HG03432 (cell line): ENCODE results near the gene LRRFIP2.
"Not testable (repeated sequence)": the region's sequence is repeated elsewhere in the genome, so short reads cannot be mapped to it uniquely, and the experiment has no call there.

Experiments
- ATAC-seq: cut with Tn5 transposase; IDR thresholded peaks from one replicate; pipeline ENCODE4 v1.9.1; 2021; ENCODE audit warnings: mild to moderate bottlenecking, moderate library complexity; ENCODE audit not compliant: unreplicated experiment

LRRFIP2 gene

DNA sequence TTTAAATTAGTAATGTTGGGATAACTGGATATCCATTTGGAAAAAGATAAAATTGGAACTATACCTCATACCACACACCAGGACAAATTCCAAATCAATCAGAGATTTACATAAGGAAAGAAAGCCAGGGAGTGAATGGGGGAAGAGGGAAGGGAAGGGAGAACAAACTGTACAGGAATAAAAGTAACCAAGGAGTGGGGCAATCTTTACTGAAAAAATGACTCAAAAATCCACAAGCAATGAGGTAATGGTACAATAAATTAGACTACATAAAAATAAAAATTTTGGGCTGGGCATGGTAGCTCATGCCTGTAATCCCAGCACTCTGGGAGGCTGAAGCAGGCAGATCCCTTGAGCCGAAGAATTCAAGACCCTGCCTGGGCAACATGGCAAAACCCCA lies 98.4 kb downstream of the LRRFIP2 start:
- no peak for ATAC-seq

- no peak for ATAC-seq
Measured at GRCh38 chr3:37074178-37074577, 100.2 kb downstream of the LRRFIP2 start.

DNA sequence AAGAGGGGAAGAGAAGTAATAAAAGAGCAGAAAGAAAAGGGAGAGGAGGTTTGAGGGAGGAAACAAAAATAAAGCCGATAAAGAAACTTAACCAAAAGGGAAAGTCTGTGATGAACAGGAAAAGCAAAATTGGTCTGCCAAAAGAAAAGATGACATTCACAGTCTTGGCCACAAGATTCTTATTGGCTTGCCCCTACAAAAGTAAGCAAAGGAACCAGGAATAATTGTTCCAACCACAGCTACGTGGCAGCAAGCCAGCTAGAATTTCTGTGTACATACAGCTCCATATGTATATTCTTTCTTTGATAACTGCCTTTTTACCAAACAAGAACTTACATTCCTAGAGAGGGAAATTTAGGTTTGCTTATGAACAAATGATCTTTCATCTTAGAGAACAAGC lies 101.5 kb downstream of the LRRFIP2 start:
- no peak for ATAC-seq

GRCh38 chr3:37071921-37072320 lies 102.5 kb downstream of the LRRFIP2 start:
- no peak for ATAC-seq

DNA sequence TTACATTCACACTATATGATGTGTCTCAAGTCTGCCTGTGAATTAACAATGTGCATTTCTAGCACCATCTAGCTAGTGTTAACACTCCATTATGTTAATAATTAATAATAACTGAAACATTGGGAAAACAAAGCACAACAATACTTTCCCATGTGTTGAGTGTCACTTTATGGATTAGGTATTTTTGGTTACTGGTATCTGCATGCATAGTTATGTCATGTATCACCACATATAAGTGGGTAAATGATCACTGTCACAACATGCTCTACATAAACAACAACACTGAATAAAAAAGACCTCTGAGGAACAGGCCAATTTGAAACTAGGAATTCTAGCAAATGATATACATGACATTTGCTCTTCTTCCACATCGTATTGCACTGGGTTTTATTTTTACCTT lies 106.4 kb downstream of the LRRFIP2 start:
- ATAC-seq = no peak

GRCh38 chr3:37067577-37067976 lies 106.8 kb downstream of the LRRFIP2 start:
- no peak for ATAC-seq

DNA sequence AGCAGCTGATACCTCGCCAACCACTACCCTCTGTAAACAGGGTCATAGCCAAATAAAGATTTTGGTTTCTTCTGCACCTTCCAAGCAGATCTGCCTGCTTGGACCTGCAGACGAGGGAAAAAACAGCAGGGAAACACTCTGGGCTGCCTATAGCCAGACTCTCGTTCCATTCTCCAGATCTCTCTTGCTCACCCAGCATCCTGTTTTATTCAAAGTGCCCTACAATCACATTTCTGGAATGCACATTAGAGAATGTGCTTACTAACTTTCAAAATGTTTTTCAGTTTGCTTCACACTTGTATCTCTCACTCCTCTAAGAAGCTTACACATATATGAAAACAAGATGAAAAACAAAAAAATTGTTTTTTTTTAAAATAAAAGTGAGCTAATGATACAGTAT lies 109.6 kb downstream of the LRRFIP2 start:
- ATAC-seq = no peak

DNA sequence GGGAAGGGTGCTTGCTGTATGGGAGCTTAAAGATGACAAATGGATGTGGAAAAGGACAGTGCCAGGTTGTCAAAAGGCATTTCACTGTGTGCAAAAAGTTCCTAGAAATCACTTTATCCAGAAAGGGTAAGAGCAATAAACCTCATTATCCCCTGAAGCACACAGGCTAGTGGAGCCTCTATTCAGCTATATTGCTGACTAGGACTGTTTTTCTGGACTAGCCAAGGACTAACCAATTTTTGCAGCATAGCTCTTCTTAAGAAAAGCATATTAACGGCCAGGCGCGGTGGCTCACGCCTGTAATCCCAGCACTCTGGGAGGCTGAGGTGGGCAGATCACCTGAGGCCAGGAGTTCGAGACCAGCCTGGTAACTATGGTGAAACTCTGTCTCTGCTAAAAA lies 116.3 kb downstream of the LRRFIP2 start:
- ATAC-seq = no peak

DNA sequence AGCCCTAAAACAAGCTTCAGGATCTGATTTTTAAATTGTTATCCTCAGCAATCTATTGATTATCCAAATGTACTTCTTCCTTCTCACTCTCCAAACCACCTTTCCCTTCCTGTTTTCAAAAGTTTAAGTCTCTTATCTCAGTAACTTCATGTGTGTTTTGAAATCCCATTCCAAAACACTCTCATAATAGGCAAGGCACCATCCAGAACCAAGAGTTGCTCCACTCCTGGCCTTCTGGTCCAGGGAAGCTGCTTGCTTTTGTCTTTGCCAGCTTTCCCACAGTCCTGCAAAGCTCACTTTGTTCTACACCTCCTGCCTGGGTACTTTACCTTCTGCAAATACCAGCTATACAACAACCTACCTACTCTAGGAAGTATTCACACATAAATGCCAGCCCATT lies 117.6 kb downstream of the LRRFIP2 start:
- no peak for ATAC-seq

- ATAC-seq = not testable (repeated sequence)
Measured at GRCh38 chr3:37055077-37055476, 119.3 kb downstream of the LRRFIP2 start.

DNA sequence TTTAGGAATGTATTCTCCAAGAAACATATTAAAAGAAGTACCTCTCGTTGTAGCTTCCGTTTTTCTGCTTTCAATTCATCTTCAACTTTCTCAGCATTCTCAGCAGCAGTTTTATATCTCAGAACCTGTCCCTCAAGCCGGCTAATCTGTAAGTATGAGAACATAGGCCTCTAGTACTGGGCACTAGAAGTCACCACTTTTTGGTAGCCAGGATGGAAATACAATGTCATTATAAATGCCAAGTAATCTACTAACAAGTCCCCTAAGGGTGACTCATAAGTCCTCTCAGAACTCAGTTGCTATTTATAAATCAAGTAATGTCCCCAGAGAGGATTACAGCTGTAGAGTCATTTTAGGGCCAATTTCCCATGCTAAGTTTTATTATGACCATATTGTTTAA lies 120.0 kb downstream of the LRRFIP2 start:
- peak; percentile 92 for ATAC-seq

GRCh38 chr3:37053753-37054152 lies 120.6 kb downstream of the LRRFIP2 start:
- ATAC-seq = no peak

DNA sequence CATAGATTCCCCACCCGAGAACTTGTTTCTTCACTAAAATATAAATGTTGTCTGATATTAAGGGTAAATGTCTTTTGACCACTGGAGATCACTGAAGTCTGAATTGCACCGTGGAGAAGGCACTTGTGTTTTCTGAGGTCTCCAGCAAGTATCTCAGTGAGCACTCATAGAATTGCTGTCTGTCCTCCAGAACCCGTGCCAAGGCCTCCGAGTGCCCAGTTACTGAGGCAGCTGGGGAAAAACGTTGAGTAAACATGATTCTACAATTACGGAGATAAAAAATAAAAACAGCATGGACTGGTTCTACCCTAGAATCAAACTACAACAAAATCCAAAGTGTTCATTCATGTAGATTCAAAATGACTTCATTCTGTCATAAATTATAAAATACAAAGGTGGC lies 121.0 kb downstream of the LRRFIP2 start:
- ATAC-seq = no peak

DNA sequence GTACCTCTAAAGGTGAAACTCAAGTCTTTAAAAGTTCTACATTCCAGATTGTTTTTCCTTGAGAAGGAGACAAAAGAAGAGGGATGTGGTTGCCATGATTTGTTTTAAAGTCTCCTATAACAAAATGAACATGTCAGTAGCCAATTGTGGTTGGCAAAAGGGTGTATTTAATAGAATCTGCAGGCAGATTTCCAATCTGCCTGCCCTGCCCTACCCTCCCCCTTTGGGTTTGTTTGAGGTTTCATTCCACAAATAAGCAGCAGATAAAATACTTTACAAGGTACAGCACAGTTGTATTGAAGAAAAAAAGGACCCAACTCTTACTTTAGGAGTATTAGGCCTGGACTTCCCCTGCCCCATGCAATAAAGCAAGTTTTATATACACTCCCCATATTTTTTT lies 121.5 kb downstream of the LRRFIP2 start:
- ATAC-seq = no peak

DNA sequence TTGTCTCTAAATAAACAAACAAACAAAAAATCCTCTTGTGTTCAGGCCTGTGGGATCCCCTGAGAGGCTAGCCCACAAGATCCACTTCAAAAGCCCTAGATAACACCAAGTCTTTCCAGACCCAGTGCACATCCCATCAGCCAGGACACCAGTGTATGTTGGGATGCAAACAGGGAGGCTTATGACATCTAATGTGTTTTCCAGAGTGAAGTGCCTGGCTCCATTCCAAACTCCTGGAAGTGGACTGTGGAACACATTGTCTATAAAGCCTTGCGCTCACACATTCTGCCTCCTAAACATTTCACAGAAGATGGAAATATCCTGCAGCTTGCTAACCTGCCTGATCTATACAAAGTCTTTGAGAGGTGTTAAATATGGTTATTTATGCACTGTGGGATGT lies 124.1 kb downstream of the LRRFIP2 start:
- ATAC-seq = no peak

DNA sequence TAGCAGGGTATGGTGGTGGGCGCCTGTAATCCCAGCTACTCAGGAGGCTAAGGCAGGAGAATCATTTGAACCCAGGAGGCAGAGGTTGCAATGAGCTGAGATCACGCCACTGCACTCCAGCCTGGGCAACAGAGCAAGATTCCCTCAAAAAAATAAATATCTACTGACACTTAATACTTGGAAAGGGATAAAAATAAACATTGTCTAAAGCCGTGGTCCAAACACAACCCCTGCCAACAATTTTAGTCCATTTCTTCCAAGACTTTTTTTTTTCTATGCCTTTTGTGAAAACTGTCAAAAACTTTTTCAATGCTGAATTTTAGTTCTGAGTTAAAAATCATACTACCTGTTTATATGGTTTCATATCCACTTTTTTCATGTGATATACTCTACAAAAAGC lies 131.7 kb downstream of the LRRFIP2 start:
- ATAC-seq = not testable (repeated sequence)

GRCh38 chr3:37041546-37042195 lies 132.7 kb downstream of the LRRFIP2 start:
- ATAC-seq = no peak

GRCh38 chr3:37040231-37040630 lies 134.2 kb downstream of the LRRFIP2 start:
- no peak for ATAC-seq

DNA sequence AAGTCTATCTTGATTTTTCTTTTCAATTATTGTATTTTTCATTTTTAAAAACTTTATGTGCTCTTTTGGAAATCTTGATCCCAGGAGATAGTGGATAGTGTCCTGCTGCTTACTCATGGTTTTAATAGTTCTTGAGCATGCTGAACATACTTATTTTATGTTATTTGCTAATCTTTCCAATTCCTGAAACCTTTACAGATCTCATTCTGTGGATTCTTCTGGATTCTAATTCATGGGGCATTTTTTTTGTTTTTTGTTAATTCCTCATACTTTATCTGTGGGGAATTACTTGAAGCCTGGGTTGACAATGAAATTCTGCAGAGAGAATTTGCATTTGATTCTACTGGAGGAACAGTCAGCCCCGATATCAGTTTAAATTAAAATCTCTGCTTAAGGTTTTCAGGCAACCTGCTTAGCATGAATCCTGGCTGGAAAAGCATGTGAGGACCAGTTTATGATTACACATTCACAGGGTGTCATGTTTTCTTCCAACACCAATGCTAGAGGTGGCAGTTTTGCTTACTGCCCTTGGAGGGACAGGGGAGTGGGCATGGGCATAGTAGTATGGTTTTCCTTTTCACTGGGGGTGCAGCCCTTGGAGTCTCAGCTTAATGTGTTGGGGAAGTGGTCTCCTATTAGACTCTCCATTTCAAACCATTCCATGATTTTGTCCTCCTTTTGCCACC lies 135.1 kb downstream of the LRRFIP2 start:
- ATAC-seq = no peak

- ATAC-seq = no peak
Measured at GRCh38 chr3:37037352-37037751, 137.0 kb downstream of the LRRFIP2 start.

DNA sequence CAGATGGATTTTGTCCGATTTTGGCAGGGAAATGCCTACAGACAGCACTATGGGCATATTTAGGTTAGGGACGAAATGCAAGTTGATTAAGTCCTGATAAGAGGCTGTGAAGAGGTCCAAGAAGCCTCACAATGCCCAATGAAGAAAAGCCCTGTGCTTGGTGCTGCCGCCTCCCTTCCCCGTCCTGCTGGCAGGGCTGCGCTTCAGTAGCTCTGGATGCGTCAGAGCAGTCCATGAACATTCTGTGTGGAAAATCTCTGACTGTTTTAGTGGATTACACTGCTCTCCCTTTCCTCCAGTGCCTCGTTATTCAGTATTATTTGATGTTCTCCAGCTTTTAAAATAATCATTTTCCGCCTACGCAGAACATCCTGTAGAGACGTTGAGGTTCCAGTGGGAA lies 141.4 kb downstream of the LRRFIP2 start:
- no peak for ATAC-seq

GRCh38 chr3:37031096-37031682 lies 143.2 kb downstream of the LRRFIP2 start:
- ATAC-seq = no peak
